Vagina (tissue), 2 donors: ENCODE results near the gene TOR1AIP2.

Source experiments
- POLR2A ChIP-seq, 2 donors: fragments of 450-650 bp; IDR thresholded peaks; one replicate each; pipeline ENCODE4 v1.6.1; 2017; ENCODE audit warnings: antibody characterized with exemption in 2 of 2, mild to moderate bottlenecking in 2 of 2, moderate library complexity in 2 of 2
- POLR2AphosphoS5 ChIP-seq, 2 donors: sonication (generic); formaldehyde crosslinking; IDR thresholded peaks; one replicate each; pipeline ENCODE4 v1.9.0; 2017; ENCODE audit warnings: antibody characterized with exemption in 2 of 2, mild to moderate bottlenecking in 2 of 2, low read depth in 1 of 2; ENCODE audit not compliant: insufficient read depth in 1 of 2
- TF ChIP-seq, protein P1 (sequence below), 3 experiments: fragments of 450-650 bp in 2 of 3; fragments of 200-600 bp in 1 of 3; sonication (generic) in 1 of 3; IDR thresholded peaks; one replicate each; pipeline ENCODE4 v1.5.1; 2017 to 2019; ENCODE audit warnings: antibody characterized with exemption in 3 of 3, mild to moderate bottlenecking in 2 of 3, moderate library complexity in 2 of 3

DNA sequence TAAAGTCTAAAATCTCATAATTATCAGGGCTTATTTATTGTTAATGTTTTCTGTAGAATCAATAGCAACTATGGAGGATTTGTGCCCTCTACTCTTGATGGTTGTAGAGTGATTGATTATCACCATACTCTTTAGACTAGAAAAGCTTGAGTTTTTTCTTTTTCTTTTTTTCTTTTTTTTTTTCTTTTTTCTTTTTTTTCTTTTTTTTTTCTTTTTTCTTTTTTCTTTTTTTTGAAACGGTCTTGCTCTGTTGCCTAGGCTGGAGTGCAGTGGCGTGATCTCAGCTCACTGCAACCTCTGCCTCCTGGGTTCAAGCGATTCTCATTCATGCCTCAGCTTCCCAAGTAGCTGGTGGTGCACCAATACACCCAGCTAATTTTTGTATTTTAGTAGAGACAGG, 34.2 kb upstream of the TOR1AIP2 start:
- TF ChIP-seq, protein P1, sequence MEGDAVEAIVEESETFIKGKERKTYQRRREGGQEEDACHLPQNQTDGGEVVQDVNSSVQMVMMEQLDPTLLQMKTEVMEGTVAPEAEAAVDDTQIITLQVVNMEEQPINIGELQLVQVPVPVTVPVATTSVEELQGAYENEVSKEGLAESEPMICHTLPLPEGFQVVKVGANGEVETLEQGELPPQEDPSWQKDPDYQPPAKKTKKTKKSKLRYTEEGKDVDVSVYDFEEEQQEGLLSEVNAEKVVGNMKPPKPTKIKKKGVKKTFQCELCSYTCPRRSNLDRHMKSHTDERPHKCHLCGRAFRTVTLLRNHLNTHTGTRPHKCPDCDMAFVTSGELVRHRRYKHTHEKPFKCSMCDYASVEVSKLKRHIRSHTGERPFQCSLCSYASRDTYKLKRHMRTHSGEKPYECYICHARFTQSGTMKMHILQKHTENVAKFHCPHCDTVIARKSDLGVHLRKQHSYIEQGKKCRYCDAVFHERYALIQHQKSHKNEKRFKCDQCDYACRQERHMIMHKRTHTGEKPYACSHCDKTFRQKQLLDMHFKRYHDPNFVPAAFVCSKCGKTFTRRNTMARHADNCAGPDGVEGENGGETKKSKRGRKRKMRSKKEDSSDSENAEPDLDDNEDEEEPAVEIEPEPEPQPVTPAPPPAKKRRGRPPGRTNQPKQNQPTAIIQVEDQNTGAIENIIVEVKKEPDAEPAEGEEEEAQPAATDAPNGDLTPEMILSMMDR (IDR thresholded peaks at IDR 0.05) = no peak
- no peak for TF ChIP-seq POLR2AphosphoS5 (IDR thresholded peaks at IDR 0.05; ENCODE audit: insufficient read depth in 1 of 2, low read depth in 1 of 2)
- no peak for TF ChIP-seq POLR2A (IDR thresholded peaks at IDR 0.05)
